ENCODE measurements around the gene TMEM134.
"Not testable (repeated sequence)": the region's sequence is repeated elsewhere in the genome, so short reads cannot be mapped to it uniquely, and the experiment has no call there.

The TMEM134 gene

GRCh38 chr11:67500831-67501715 is 32.0 kb upstream of the TMEM134 start:
- DNase-seq, result no peak

GRCh38 chr11:67500484-67500821 is 31.4 kb upstream of the TMEM134 start:
- DNase-seq, result no peak

GRCh38 chr11:67499808-67500483 is 30.9 kb upstream of the TMEM134 start:
- no peak for DNase-seq

GRCh38 chr11:67498544-67498972 is 29.5 kb upstream of the TMEM134 start:
- no peak for DNase-seq

GRCh38 chr11:67497656-67498291 is 28.7 kb upstream of the TMEM134 start:
- no peak for DNase-seq

- DNase-seq, result no peak
Observed at GRCh38 chr11:67496113-67496512, 27.1 kb upstream of the TMEM134 start.

GRCh38 chr11:67495234-67496005 is 26.4 kb upstream of the TMEM134 start:
- no peak for DNase-seq

- no peak for DNase-seq
Observed at GRCh38 chr11:67494371-67495233, 25.6 kb upstream of the TMEM134 start.

- no peak for DNase-seq
Observed at GRCh38 chr11:67493548-67494370, 24.7 kb upstream of the TMEM134 start.

GRCh38 chr11:67492801-67493547 is 23.9 kb upstream of the TMEM134 start:
- no peak for DNase-seq

- DNase-seq, result no peak
Observed at GRCh38 chr11:67492069-67492727, 23.1 kb upstream of the TMEM134 start.

- no peak for DNase-seq
Observed at GRCh38 chr11:67491276-67492068, 22.4 kb upstream of the TMEM134 start.

- no peak for DNase-seq
Observed at GRCh38 chr11:67490727-67491065, 21.6 kb upstream of the TMEM134 start.

GRCh38 chr11:67489885-67490726 is 21.1 kb upstream of the TMEM134 start:
- DNase-seq, result no peak

GRCh38 chr11:67489203-67489884 is 20.3 kb upstream of the TMEM134 start:
- no peak for DNase-seq

- DNase-seq, result no peak
Observed at GRCh38 chr11:67486481-67487195, 17.6 kb upstream of the TMEM134 start.

GRCh38 chr11:67485873-67486361 is 16.9 kb upstream of the TMEM134 start:
- not testable (repeated sequence) for DNase-seq
